Measurements from ENCODE around the gene ATP8B3. TPM values are rescaled to one million over a fixed set of nuclear protein-coding genes. Genes with fewer than 3 reads are reported as not detected.

Gene ATP8B3
- total RNA-seq, 1 donor from 2014 or later, result 0.64 TPM

DNA sequence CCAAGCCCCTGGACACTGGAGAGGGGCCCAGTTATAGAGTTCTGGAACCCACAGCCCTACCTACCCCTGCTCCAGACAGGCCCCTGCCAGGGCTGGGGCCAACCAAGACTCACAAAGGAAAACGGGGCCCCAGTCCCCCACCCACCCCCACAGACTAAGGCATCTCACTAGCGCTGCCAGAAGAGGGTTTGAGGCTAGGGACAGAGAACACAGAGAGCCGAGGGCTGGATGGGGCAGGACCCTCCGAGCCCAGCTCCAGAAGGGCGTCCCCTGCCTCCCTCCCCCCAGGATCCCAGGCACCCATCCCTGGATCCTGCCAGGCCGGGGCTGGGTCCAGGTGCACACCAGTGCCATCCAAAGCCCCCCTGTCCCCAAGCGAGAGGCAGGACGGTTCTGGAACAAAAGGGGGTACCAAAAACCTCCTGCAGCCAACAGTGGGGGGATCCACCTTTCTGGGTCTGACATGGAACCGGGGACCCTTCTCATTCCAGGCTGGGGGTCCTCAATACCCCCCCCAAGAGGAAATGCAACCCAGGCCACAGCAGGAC lies 40.6 kb upstream of the ATP8B3 start:
- Histone ChIP-seq H3K4me3 (no peak overlapping the region), H3K27ac (no peak overlapping the region), H3K9me3 (no peaks in the 10 kb centered on the region), H3K27me3 (no peaks in the 10 kb centered on the region), H3K36me3 (no peaks in the 10 kb centered on the region), H3K4me1 (peaks cover 55% of the 10 kb centered on the region)
- intact Hi-C loops (cut with DNase I), result no loop called here
- DNase-seq (no peak), ATAC-seq (no peak)
- no peak for TF ChIP-seq CTCF (IDR thresholded peaks at IDR 0.05)

DNA sequence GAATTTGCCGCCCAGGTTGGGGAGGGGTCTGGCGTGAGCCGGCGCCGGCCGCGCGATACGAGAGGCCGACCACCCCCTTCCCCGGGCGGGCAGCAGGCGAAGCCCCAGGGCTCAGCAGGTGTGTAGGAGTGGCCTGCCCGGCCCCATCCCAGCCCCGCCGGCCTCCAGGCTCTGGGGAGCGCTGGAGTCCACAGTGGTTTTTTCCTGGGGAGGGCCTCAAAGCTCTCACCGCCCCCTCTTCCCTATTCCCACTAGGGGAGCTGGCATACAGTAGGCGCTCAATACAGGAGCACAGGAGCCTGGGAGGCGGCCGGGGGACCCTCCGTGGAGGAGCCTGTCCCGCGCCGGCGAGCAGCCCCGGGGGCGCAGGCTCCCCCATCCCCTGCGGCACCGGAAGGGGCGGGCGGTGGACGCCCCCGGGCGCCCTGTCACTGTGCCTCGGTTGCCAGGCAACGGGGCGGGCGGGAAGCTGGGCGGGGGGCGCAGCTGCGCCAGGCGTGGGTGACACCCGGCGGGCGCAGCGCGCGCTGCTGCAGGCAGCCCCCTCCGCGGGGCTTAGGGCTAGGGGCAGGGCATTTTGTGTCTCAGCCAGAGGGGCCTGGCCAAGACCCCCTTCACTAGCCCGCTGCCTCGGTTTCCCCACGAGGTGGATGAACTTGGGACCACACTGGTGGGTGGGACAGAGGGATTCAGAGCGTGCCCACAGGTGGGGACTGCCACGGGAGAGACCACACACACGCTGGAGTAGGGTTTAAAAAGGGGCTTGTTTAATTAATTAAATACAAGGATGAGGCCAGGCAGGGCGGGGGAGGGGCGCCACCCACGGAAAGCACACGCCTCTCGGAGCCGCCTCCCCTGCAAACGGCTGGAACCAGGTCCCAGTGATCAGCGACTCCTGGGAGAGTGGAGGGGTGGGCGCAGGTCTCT lies 39.8 kb upstream of the ATP8B3 start:
- Histone ChIP-seq H3K4me1 (peaks cover 55% of the 10 kb centered on the region), H3K36me3 (no peaks in the 10 kb centered on the region), H3K4me3 (no peak overlapping the region), H3K27ac (no peak overlapping the region), H3K27me3 (no peaks in the 10 kb centered on the region), H3K9me3 (no peaks in the 10 kb centered on the region)
- DNase-seq (no peak), ATAC-seq (no peak)
- intact Hi-C loops (cut with DNase I), result no loop called here
- no peak for TF ChIP-seq CTCF (IDR thresholded peaks at IDR 0.05)

GRCh38 chr19:1850809-1851653 lies 39.0 kb upstream of the ATP8B3 start:
- Histone ChIP-seq H3K9me3 (no peaks in the 10 kb centered on the region), H3K27ac (no peak overlapping the region), H3K4me3 (no peak overlapping the region), H3K27me3 (no peaks in the 10 kb centered on the region), H3K36me3 (no peaks in the 10 kb centered on the region), H3K4me1 (peaks cover 55% of the 10 kb centered on the region)
- no peak for ATAC-seq
- intact Hi-C loops (cut with DNase I), result no loop called here
- no peak for DNase-seq
- TF ChIP-seq CTCF (IDR thresholded peaks at IDR 0.05), result no peak

GRCh38 chr19:1849886-1850398 lies 37.9 kb upstream of the ATP8B3 start:
- intact Hi-C loops (cut with DNase I), result no loop called here
- ATAC-seq (no peak), DNase-seq (no peak)
- Histone ChIP-seq H3K27ac (no peak overlapping the region), H3K4me3 (no peak overlapping the region), H3K36me3 (no peaks in the 10 kb centered on the region), H3K27me3 (no peaks in the 10 kb centered on the region), H3K4me1 (peaks cover 57% of the 10 kb centered on the region), H3K9me3 (no peaks in the 10 kb centered on the region)
- no peak for TF ChIP-seq CTCF (IDR thresholded peaks at IDR 0.05)

- H3K27me3 ChIP-seq, result no peaks in the 10 kb centered on the region
- no peaks in the 10 kb centered on the region for H3K36me3 ChIP-seq
- DNase-seq (no peak), ATAC-seq (no peak)
- no peaks in the 10 kb centered on the region for H3K9me3 ChIP-seq
- TF ChIP-seq CTCF (IDR thresholded peaks at IDR 0.05), result no peak
- peaks cover 57% of the 10 kb centered on the region for H3K4me1 ChIP-seq
- H3K27ac ChIP-seq, result no peak overlapping the region
- H3K4me3 ChIP-seq, result no peak overlapping the region
- intact Hi-C loops (cut with DNase I), result no loop called here
Observed at GRCh38 chr19:1849132-1849474, 37.0 kb upstream of the ATP8B3 start.

Measured in upper lobe of right lung (tissue), 1 donor.